Islet precursor cell (in vitro differentiated cells): ENCODE measurements around the gene SPSB4.

ENCODE experiments used
- DNase-seq: peaks from one replicate; pipeline ENCODE4 v3.0.0-alpha.2; 2018

SPSB4 gene

GRCh38 chr3:141122455-141123030 is 71.4 kb downstream of the SPSB4 start:
- DNase-seq = no peak

DNA sequence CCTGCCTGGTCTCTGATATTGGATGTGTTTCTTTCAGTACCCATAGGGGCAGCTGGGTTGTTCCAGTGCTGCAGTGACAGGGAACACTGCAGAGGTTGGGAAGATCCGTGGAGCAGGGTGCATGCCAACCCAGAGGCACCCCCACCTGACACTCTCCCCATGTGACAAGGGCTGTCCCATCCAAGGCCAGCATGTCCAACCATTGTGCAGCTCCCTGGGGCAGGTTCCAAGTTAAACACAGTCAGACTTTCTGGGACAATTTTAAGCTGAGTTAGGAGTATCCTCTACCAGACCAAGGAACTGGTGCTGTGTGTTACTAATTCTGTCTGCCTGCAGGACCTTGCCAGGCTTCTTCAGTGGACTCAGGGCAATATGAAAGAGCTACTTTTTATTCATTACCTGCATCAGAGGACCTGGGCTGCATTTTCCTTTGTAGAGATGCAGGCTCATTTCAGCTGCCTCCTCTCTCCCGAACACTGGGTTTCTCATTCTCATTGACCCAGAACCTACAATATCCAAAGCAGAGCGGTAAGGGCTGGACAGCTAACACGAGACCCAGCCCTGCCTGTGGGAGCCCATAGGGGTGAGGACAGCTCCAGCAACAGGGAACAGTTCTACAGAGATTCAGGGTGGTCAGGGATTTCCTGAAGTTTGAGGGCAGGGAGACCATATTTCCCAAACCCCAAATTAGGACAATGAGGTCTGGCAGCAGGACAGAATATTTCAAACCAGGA is 72.7 kb downstream of the SPSB4 start:
- peak; percentile 40 for DNase-seq

DNA sequence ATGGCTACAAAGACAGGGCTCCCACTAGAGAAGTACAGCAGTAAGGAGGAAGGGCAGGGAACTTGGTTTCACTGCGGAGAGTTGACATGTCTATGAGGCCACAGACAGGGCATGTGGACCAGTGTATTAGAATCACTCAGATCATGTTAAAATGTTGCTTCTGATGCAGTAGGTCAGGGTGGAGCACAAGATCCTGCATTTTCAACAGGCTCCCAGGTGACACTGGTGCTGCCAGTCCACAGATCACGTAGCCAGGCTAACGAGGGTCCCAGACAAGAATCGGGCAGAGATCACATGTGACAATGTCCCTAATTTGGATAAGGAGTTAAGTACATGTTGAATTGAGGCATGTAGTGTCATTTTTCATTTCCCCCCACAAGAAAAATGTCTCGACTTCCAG is 73.6 kb downstream of the SPSB4 start:
- DNase-seq = peak; percentile 17

DNA sequence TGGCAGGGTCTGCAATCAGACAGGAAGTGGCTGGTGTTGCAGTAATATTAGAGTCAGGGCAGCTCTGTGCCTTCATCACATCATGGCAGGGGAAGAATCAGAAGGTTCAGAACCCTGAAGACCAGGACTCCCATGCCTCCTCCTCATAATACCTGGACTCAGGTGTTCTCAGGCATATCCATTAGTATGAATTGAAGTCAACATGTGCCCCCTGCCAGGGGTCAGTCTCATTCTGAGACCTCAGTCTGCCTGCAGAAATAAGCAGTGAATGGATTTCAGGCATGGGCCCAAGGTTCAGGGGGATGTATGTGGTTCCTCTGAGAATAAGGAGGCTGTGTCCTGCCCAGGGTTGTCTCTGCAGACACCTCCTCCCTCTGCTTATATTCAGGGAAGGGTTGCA is 74.2 kb downstream of the SPSB4 start:
- peak; percentile 24 for DNase-seq

DNA sequence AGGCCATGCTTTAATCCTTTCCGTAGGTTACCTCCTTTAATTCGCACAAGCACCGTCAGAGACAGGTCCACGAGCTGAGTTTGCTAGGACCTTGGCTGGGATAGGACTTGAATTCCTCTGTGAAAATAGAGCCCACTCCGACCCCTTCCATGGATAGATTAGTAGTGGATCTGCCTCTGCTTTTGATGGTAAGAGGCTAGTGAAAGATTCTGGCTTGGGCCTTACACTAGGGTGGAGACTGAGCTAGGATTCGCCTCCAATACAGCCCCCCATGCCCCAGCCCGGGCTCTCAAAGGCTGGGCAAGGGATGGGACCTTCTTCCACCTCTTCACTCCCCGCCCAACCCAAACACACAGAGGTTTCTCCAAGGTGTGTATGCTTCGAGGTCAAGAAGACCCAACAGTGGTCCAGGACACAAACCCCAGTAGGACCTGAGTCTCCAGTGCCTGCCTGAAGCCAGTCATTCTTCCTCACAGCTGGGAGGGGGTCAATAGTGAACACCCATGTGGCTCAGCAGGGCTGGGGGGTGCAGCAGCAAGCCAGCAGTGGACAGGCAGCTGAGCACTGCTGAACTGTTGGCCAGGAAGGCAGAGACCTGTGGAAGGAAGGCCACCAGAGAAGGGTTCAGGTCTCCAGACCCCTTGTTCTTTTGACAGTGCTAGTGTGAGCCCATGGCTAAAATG is 75.7 kb downstream of the SPSB4 start:
- DNase-seq = peak; percentile 47

- peak; percentile 58 for DNase-seq
Measured at GRCh38 chr3:141127344-141128125, 76.4 kb downstream of the SPSB4 start.

DNA sequence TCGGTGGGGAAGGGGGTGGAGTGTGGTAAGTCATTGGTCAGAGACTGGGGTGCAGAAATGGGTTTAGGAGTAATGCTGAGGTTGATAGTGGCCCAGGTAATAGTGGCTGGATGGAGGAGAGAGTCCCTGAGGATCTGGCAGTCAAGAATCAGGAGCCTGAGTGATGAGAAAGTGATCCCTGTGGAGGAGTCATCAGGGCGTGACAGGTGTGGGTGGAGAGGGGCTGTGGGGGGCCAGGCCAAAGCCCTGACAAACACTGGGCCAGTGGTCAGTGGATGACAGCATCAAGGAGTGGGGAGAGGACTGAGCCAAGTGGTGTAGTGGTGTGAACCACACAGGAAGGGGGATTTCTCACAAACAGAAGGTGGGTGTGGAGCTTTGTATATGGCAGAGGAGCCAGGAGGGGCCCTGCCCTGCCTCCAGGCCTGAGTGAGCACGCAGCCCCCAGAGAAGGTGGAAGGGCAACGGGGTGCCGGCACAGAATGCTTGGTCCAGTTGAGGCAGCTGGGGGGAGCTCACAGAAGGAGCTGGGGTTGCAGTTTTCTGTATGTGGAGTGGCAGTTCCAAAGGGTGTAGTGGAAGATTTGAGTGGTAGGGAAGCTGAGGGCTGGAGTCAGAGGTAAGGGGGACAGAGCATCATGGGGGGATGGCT is 77.1 kb downstream of the SPSB4 start:
- no peak for DNase-seq

- peak; percentile 31 for DNase-seq
Measured at GRCh38 chr3:141129049-141129448, 77.9 kb downstream of the SPSB4 start.

GRCh38 chr3:141129541-141130011 is 78.4 kb downstream of the SPSB4 start:
- DNase-seq = peak; percentile 35

DNA sequence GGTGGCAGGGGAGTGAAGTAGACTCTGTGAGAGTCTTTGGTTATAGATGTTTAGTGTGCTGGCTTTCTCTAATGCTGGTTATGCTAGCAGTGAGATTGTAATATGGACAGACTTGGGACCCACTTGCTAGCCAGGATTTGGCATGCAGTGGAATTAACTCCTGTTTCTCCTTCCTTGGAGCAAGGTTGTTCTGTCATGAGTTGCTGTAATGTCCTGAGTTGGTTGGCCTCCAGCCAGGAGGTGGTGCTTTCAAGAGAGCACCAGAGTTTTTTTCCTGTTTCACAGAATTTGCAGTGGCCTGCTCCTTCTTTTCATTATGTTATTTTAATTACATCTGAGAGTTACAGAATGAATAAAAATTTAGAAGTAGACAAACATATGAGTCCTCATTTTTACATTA is 92.4 kb downstream of the SPSB4 start:
- DNase-seq = no peak

DNA sequence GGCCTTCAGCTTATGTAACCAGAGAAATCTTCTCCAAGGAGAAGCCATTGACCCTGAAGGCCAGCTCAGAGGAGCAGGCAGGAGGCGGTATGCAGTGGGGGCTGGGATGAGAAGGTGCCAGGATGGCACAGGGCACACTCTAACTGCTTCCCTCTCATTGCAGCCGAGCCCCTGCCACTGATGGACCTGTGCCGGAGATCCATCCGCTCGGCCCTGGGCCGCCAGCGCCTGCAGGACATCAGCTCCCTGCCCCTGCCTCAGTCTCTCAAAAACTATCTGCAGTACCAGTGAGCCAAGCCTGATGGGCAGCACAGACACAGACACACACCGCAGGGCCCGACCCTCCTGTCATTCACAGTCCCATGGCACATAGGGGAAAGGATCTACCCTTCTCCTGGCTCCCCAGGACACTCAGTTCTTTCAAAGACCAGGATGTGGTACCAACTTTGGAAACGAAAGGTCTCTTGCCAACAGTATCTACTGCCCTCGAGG is 95.9 kb downstream of the SPSB4 start:
- DNase-seq = no peak

DNA sequence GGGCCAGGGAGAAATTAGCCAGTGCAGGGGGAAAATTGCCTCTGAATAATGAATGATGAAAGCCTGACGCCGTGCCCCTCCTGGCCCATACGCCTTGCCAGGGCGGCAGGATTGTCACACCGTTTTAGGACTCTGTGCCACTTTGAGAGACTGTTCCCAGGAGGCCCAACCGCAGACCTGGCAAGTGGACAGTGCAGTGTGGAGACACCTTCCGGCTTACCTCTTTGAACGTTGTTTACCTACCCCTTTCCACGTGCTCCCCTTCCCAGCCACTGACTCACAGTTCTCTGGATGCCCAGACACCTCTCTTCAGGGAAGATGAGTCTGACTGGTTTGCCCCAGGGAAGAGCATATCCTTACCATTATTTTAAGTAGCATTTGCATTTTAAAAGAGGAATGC is 96.5 kb downstream of the SPSB4 start:
- peak; percentile 83 for DNase-seq

DNA sequence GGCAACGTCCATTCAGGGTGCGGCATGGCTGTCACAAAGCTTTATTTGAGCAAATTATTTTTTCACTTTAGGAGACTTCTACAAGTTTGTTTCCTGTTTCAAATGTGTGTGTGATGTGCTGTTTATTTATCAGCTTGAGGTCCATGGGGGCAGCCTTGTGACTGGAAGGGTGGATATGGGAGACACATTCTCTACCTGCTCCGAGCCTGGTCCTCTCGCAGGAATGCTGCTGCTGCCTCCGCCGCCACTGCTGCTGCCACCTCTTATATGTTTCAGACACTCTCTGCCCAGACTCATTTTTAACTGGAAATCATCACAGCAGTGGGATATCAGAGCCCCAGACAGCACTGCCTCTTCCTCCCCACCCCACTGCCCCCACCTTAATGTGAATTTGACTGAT is 97.0 kb downstream of the SPSB4 start:
- no peak for DNase-seq

DNA sequence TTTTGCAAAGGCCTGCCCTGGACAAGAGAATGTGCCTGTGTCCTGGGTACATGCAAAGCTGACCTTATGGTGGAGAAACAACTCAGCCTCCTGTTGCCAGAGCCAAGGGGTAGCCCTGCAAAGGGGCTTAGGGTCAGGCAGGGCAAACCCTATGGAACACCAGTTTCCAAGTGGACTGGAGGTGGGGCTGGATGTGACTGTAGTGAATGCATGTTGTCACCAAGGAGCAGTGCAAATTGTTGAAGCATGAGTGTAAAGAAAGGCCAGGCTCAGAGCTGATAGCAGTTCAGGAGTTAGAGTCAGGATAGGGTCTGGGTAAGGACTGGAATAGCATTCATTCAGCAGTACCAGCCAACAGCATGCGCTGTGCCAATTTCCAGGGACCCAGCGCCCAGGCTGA is 97.6 kb downstream of the SPSB4 start:
- DNase-seq = peak; percentile 65

GRCh38 chr3:141150081-141150830 is 99.1 kb downstream of the SPSB4 start:
- DNase-seq = no peak

DNA sequence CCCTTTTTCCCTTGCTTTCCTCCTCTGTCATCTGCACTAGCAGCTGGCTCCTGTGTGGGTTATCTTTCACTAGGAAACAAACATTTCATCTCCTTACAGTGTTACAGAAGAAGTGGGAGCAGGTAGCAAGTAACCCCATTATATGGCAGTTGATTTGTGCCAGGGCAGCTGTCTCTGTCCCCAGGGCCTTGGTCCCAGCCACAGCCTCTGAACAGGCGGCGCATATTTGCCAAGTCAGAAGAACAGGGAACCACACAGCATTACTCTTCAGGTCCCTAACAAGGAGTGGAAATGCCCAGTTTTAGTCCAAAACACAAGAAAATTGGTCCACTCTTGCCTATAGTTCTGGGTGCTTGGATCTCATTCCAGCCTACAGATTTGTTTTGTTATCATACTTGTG is 99.8 kb downstream of the SPSB4 start:
- DNase-seq = no peak

DNA sequence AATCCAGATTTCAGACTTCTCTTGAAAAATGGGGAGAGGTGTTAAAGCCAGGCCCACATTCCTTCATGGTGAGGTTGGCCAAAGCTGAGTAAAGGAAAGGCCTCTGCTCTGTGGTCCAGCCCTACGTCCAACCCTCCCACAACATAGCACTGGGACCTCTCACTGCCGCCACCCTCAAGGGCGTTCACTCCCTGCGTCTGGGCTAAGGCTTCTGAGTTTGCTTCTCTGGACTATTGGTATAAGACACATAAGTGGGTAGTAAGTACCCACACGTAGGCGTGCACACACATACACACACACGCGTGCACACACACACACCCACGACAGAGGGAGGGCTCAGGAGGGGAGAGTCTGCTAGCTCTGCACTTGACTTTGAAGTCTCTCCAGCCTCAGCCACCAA is 100.3 kb downstream of the SPSB4 start:
- no peak for DNase-seq

DNA sequence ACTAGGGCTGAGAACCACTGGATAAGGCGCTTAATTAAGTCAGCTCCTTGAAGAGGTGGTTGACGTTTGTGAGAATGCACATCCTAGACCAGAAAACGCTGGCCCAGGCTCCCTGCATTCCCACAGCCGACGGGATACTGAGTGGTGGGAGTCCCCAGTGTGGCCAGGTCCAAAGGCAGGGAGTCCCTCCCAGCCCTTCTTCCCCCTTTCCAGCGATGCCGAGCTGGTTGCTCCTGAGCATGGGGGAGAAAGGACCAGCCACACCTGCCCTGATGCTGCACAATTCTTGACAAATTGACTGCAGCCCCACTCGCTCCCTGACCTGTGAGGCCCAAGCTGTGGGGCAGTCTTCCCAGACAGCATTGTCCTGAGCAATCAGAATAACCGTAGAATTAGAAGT is 101.0 kb downstream of the SPSB4 start:
- no peak for DNase-seq

DNA sequence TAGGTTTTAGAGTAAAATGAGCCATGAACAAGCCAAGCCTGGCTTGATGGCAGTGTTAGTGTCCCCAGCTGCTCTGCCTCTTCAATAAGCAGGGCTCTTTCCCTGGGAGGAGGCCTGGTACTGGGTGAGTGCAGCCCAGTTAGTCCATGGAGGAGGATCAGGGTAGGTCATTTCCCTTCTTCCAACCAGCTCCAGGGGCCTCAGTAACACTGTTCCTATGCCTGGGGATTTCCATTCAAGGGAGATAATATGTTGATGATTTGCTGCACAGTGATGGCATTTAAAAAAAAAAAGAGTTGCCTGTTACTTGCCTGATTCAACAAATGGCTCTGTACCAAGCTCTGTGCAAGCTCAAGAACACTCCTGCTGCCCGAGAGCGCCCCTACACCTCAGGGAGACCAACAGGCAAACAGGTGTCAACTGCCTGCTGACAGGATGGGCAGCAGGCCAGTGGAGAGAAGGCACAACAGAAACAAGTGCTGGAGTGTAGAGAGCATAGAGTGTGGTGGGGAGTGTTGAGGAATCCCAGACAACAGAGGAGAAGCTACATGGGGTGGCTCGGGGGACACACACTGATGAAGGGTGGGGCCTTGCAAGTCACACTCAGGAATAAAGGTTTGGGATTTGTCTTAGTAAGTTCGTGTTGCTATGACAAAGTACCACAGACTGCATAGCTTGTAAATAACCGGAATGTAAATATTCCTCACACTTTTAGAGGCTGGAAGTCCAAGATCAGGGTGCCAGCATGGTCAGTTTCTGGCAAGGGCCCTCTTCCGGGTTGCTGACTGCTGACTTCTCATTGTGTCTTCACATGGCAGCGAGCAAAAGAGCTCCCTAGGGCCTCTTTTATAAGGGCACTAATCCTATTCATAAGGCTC is 101.9 kb downstream of the SPSB4 start:
- DNase-seq = no peak

- no peak for DNase-seq
Measured at GRCh38 chr3:141153679-141153966, 102.5 kb downstream of the SPSB4 start.

- DNase-seq = no peak
Measured at GRCh38 chr3:141164852-141165251, 113.7 kb downstream of the SPSB4 start.
